ENCODE results near the gene C16orf92.

- TF ChIP-seq, protein P1, sequence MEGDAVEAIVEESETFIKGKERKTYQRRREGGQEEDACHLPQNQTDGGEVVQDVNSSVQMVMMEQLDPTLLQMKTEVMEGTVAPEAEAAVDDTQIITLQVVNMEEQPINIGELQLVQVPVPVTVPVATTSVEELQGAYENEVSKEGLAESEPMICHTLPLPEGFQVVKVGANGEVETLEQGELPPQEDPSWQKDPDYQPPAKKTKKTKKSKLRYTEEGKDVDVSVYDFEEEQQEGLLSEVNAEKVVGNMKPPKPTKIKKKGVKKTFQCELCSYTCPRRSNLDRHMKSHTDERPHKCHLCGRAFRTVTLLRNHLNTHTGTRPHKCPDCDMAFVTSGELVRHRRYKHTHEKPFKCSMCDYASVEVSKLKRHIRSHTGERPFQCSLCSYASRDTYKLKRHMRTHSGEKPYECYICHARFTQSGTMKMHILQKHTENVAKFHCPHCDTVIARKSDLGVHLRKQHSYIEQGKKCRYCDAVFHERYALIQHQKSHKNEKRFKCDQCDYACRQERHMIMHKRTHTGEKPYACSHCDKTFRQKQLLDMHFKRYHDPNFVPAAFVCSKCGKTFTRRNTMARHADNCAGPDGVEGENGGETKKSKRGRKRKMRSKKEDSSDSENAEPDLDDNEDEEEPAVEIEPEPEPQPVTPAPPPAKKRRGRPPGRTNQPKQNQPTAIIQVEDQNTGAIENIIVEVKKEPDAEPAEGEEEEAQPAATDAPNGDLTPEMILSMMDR (IDR thresholded peaks at IDR 0.05), result no peak
- no peak for TF ChIP-seq ZFX (IDR thresholded peaks at IDR 0.05; ENCODE audit: borderline replicate concordance)
Measured at GRCh38 chr16:30060836-30061554, 38.0 kb downstream of the C16orf92 start.
